HG02610 (cell line): Measurements from ENCODE around the gene FYCO1.
A peak's percentile ranks its signal among the peaks of the same experiment; 100 is the strongest.

ENCODE experiments used
- ATAC-seq: cut with Tn5 transposase; IDR thresholded peaks from one replicate; pipeline ENCODE4 v1.9.1; 2021; ENCODE audit warnings: mild to moderate bottlenecking, moderate library complexity; ENCODE audit not compliant: unreplicated experiment

Gene FYCO1

DNA sequence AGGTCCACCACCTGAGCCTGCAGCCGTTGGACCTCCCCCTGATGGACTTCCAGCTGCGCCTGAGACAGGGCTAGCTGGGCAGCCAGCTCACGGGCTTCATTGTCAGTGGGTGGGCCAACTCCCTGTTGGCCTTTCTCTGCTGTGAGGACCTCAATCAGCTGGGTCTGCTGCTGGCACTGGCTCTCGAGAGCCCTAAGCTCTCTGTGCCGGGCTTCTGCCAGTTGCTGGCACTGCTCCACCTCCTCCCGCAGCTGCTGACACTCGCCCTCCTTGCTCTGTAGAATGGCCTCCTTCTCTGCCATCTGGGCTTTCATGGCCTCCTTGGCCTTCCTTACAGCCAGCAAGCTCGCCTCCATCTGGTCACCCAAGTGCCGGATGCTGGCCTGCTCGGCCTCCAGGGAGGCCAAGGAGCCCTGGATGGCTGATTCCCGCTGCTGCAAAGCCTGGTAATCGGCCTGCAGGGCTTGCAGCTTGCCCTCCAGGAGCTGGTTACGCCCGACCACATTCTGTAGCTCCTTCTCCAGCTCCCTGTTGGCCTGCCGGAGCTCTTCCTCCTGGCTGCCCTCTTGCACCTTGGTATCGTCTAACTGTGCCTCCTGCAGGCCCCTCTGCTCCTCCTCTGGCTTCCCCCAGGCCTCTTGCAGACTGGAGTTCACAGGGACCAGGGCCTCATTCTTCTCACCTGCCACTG is 28.5 kb downstream of the FYCO1 start:
- no peak for ATAC-seq

DNA sequence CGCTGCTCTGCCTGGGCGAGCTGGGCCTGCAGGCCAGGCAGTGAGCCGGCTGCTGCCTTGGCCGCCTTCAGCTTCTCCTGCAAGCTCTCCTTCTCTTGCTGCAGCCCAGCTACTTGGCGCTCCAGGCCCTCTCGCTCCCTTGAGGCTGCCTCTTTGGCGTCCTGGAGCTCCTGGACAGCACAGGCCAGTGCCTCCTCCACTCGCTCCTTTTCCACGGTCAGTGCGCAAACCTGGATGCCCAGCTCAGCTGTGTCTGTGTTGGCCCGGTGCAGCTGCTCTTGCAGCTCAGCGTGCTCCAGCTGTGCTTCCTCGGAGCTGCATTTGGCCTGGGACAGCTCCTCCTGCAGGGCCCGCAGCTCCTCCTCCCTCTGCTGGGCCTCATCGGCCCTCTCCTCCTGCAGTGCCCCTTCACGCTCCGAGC is 29.2 kb downstream of the FYCO1 start:
- ATAC-seq = no peak

DNA sequence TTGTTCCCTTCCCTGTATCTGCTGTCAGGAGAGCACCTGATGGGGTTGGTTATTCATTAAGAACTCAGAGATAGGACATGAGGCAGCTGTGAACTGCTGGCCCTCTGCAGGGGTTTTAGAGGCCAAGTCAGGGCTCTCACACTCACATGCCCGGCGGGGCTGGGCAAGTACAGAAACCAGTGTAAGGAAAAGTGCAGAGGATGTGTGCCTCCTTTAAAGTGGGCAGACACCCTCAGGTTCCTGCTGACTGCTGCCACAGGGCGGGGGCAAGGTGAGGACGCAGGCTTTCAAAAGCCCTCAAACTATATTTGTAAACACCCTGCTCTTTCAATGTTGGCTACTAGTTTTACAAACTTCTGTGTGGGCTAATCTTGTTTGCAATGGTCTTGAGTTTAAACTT is 30.0 kb downstream of the FYCO1 start:
- ATAC-seq = no peak

DNA sequence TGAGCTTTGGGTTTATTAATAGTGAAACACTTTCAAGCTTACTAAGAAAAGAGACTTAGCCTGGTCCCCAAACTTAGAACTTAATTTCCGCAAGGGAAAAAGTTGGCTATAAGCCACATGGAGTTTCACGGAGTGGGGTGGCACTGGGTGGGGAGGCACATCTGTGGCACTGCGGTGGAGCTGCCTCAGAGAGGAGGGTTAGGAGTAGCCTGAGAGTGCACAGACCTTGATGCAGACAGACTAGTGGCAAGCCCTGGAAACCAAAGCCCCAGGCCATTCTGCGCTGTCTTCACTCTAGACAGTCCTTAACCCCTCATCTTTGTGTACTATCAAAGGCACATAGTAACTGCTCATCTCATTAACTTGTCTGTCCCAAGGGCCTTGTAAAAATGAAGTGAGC is 30.4 kb downstream of the FYCO1 start:
- no peak for ATAC-seq

DNA sequence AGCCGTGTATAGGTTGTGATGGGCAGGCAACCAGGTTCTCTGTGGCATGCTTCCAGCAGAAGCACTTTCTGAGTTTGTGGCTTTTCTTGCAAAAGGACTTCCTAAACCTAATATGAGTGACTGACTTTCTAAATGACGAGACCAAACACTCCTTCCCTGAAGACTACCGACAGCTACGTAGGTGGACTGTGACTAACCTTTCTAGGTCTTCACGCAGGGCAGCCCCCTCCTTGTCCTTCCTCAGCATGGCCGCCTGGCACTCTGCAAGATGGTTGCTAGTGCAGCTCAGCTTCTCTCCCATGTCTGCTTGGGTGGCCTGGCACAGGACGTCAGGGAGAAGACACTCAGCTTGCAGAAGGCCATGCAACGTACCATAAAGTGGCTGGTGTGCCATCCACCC is 31.5 kb downstream of the FYCO1 start:
- ATAC-seq = no peak

DNA sequence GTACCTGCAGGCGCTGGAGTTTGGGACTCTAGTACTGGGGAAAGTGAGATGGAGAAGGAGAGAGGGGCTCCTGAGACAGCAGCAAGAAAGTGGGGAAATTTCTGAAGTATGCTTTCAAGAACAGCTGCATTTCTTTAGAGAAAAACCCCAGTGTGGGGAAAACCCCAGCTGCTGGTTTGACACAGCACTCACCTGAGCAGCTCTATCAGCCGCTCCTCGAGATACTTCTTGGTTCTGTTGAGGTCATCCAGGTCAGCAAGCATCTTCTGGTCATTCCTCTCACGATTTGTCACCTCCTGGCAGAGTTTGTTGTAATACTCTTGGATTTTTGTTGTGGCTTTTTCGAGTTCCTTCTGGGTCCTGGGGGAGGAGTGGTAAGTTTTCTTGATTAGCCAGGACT is 33.6 kb downstream of the FYCO1 start:
- ATAC-seq = peak; percentile 76

DNA sequence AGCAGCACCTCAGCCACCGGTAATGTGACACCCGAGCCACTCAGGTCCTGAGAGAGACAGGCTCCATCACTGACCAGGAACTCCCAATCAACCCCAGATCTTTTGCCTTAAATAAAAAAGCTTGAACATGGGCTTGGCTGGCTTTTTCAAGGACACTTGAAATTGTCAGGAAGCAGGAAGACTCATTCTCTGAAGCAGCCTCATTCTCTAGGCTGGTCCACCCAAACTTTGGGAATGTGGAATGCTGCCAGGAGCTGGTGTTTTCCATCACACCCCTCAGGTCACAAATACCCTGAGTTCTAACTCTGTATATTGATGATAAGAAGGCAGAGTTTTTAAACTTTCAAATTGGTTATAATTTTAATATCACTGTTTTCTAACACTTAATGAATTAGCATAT is 35.3 kb downstream of the FYCO1 start:
- ATAC-seq = no peak

DNA sequence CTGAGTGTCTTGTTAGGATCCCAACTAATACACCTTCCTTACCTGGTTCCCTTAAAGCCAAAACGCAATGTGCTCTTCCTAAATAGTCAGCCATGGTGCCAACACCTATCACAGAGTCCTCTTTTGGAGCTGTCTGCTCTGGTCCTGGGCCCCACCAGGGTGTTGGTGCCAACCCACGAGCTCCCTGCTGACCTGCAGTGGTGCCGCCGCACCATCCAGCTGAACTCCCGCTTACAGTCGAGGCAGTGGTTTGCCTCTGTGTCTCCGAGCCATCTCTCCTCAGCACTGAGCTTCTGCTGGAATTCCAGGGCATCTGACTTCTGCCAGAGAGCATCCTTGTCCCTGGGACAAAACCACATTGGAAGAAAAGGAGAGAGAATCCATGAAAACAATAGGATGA is 36.4 kb downstream of the FYCO1 start:
- ATAC-seq = no peak

DNA sequence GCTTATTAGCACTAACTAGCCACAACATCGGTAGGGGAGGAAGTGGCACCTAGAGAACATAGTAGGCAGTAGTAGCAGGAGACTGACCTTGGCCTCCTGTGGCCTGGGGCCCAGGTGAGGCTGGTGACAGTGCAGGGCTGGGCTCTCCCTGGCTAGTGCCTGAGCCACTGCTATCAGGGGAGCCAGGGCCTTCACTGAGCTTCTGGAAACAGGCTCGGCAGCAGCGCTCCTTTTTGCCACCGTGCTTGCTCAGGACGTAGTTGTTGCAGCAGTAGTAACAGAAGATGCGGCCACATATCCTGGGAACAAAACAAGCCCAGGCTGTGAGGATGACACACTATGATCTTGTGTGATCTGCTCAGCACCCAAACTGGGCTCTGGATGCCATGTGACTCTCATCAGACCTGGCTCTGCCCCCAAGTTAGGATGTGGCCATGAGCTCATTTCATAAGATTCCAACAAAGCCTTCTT is 37.3 kb downstream of the FYCO1 start:
- ATAC-seq = no peak

DNA sequence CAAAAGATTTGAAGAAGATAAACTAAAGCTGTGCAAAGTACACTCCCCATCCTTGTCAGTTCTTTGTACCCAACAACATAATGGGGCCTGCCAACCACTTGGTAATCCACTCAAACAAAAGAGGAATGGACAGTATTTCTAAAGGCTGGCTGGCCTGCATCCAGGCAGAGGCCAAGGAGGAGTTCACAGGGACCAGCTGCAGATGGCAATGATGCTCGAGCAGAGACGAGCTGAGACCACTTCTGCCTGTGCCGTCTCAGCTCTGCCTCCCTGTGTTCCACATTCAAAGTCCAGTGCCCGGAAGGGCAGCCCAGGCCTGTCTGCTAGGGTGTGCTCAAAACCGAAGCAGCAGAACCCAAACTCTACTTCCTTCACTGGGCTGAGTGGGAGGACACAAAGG is 38.0 kb downstream of the FYCO1 start:
- ATAC-seq = no peak

DNA sequence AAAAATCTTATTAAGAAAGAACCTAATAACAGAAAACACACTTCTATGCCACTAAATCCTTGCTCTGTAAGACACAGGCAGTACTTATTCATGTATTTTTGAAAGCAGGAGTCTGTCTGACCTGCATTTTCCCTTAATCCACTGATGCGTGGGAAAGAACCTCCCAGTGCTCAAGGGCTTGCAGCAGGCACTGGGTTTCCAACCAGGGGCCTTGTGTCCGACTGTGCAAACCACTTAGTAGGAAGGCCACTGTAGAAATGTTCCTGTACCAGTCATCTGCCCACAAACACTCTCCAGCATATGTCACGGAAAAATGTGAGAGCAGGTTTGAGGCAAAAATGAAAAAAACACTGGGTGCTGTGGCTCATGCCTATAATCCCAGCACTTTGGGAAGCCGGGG is 39.9 kb downstream of the FYCO1 start:
- no peak for ATAC-seq

DNA sequence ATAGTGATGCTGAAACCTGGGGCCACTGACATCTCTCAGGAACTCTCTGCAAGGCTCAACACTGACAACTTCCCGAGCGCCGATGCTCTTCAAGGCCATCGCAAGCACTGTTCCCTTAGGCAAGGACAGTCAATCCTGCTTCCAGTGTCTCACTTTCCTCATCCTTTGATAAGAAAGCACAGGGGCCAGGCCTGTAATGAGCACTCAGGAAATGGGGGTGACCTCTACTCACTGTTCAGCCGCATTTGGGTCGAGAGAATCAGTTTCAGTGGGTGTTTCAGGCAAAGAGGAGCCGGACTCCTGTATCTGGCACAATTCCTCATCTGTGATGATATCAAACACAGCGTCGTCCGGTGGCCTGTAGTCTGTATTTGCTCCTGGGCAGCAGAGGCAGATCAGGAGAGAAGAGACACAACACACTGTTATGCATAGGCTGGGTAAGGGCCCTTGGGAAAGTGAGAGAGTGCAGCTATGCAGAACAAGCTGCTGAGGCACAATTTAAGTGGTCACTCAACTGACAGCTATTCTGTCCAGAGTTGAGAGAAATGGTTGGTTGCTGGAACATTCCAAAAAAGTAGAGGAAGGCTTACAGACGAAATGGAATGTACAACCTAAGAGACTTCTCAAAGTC is 40.5 kb downstream of the FYCO1 start:
- ATAC-seq = no peak

DNA sequence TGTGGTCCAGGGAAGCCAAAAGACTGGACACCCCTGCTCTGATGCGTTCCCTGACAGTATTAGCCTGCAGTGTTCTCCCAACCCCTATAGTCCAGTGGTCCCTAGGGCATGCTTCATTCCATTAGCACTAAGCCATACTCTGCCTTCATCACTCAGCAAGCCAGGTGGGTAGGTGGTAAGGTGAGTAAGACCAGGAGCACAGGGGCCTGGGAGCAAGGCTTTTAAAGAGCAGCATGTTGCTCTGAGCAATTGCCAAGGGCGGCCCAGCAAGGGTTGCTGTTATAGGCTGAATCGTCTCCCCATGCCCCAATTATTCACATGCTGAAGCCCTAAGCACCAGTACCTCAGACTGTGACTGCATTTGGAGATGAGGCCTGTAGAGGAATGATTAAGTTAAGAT is 41.3 kb downstream of the FYCO1 start:
- no peak for ATAC-seq

DNA sequence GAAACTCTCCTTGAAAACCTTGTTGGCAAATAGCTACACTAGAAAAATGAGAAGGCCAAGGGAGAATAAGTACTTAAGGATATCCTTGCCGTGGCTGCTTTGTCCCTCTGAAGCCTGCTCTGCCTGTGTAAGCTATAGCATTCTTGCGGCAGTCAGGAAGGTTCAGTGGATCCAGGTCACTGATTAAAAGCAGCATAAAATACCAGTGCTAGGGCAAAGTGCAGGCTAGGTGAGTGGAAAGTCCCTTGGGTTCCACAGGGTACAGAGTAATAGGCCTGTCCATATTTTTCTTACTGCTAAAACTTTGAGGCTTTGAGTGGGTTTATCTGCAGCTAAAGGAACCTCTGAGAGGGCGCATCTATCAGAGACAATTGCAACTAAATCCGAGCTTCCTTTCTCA is 42.1 kb downstream of the FYCO1 start:
- ATAC-seq = no peak

DNA sequence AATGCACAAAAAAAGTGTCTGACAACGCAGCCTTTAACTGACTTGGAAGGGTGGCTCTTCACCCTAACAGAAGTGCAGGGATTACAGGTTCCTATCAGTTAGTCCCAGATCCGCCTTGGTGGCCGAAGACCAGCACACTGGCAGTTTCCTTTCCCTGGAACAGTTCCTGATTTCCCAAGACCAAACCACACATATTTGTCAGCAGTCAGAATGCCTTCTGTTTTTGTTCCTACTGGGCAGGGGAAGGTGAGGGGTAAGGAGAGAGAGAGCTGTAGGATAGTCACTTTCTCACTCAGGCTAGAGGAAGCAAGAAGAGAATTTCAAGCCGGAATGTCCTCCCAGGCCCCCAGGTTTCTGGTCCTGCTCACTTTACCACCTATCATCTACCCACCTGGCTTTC is 43.2 kb downstream of the FYCO1 start:
- no peak for ATAC-seq

DNA sequence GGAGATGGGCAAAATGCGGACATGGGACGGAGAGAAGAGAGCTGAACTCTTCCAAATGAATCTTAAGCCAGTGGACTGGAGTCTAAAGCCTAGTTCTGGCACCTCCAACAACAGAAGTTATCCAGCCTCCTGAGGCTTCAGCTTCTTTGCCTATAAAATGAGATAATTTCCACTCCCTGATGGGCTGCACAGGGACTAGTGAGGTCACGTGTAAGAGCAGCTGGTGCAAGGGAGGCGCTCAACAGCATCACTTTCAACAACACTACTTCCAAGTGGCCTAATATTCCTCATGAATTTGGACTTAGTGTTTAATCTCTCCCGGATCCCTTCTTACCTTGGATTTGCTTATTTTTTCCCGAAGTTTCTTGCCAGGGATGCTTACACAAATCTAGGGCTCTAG is 43.7 kb downstream of the FYCO1 start:
- no peak for ATAC-seq

DNA sequence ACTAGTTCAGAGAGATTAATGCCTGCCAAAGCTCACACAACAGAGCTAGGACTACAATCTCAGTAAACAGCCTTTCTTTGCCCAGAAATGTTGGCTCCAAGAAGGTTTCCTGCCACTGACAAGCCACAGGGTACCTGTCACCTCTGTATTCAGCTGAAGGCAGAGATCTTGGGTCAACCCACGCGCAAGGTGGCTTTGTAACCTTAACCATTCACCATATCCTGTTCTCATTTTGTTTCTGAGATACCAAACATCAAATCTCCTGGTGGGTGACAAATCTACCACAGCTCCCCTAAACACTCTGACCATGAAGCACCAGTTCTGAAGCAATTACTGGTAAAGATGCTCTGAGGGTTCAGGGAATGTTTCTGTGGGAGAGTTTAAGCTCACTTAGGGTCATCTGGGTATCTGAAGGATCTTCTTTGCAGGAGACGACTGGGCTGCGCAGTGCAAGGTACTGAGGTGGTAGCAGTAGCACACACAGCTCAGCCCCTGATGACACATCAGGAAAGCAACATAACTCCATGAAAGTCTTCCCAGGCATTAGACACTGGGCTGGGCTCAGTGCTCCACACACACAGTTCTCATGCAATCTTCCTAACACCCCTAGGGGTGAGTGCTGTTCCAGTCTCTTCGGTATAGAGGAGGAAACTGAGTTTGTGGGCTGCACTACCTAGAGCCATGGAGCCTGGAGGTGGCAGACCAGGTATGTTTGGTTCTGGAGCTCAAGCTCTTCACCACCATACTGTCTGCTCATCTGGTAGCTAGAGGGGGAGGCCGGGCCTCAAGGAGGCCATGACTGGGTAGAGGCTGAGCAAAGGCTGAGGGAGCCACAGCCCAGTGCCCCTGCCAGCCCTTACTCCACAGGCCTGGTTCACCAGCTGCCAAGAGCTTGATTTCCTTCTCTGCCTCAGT is 44.7 kb downstream of the FYCO1 start:
- no peak for ATAC-seq

DNA sequence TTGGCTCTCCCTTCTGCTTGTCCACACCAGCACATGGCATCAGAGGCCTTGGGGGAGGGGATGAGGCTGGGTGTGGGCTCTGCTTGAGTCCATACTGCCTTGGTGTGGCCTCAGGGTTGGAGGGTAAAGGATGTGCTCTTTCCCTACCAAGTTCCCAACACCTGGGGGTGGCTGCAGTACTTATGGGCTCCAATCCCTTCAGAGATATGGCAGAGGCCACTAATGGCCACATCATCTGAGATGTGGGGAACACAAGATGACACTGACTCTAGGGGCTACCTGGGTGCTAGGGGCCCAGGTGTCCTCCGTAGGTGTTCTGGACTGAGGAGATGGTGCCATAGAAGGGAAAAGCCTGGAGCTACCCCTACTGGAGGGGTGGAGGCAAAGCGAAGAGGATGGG is 45.5 kb downstream of the FYCO1 start:
- no peak for ATAC-seq

DNA sequence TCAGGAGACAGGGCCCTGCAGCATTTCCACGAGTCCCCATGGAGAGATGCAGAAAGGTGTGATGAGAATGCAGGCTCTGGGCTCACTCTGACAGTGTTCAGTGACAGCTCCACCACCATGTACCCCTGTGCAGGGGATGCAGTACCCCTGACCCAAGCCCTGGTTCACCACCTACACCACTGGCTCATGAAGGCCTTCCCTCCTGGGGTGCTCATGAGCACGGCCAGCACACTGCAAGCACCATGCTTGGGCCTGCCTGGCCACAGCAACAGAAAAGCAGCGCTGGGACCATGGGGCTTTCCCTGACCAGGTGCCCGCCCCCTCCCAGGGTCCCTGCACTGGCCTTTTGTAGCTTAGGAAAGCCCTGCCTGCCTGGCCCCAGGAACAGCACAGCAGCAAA is 46.2 kb downstream of the FYCO1 start:
- ATAC-seq = no peak

DNA sequence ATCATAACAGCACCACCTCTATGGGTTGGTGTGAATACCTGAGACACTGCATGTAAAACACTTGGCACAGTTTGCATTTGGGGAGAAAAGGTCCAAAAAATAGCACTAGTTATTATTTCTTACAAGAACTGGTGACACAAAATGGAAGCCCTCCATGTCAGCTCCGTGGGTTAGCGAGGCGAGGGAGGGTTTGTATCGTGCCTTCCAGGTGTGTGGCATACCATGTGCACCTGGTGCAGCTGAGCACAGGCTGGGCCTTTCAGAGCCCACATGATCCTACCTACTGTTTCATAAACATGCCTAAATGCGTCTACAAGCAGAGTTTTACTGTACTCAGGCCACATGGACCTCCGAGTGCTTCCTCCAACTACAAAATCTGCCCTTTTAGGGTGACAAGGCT is 46.7 kb downstream of the FYCO1 start:
- no peak for ATAC-seq

DNA sequence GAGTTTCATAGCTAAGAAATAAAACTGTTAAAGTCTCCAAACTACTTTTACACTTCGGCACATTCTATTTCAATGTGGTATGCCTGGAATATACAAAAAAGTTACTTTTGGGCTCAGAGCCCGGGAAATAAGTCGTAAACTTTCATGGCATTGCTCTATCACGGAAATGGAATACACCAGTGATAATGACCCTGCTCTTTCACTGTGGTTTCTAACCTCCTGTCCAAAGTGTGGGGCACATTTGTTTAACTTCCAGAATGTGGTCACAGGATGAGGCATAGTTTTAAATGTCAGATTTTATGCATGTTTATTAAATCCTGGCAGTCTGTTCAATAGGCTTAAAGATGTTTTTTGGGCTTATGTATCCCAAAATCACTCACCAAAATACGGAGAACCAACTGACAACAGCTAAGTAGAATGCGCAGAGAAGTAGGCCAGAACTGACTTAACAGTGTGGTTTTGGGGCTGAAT is 47.3 kb downstream of the FYCO1 start:
- no peak for ATAC-seq

DNA sequence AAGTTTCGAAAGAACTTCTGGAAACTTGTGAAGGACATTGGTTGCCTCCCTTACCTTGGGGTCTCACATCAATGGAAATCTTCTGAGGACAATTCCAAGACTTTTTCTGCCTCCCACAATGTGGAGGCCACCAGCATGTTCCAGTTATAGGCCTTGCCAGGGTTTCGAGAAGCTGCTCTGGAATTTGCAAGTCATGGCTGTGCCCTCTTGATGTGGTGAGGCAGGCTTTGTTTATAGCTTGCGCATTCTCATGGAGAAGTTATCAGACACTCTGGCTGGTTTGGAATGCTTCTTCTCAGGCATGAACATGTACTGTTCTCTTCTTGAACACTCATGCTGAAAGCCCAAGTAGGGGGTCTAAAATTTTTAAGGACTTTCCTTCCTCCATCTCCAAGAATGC is 48.3 kb downstream of the FYCO1 start:
- no peak for ATAC-seq
